Midbrain (tissue), 1 donor: Measurements from ENCODE around the gene FAM234B.

Experiments
- DNase-seq: peaks from one replicate; lab custom pipeline; 2025; lab: John Stamatoyannopoulos, UW

The FAM234B gene

DNA sequence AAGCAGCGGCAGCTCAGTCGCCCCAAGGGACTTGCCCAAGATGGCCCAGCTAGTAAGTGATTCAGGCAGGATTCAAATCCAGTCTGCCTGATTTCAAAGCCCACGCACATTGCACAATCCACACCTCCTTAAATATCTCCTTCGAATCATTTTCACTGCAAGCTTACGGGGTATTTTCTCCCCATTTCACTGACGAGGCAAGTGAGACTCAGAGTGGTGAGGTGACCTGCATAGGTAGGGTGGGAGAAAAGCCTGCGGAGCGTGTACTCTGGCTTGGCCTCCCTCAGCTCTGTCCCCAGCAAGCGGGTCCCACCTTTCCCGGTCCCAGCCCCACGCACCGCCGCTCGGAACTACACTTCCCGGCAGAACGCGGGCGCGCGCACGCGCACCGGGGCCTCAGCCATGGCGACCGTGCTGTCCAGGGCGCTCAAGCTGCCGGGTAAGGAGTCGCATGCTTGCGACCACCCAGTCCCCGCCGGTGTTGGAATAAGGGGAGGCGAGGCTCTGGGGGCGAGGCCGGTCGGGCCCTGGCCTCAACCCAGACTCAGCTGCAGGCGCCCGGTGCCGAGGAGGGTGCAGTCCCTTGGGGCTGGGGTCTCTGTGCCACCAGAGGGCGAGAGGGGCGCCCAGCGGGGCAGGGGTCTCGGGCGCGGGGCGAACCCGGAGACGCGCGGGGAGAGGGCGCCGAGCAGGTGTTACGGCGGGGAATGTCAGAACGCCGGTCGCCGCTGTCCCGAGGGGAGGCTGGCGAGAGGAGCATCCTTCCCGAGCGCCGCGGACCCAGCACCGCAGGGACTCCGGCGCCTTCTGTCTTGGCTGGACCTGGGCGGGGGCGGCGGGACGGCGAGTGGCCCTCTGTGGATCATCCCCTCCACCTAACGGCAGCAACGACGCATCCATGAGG lies at the start of gene FAM234B:
Gene FAM234B (plus strand): TSS at position 380 of the 904 bp plus-strand sequence. CDS start 23 bp downstream, at position 403.
- DNase-seq: peak; percentile 87

- DNase-seq: no peak
These were observed 49.1 kb upstream of the FAM234B start for GRCh38 chr12:12995088-12995487.

- DNase-seq: no peak
These were observed 48.0 kb upstream of the FAM234B start for GRCh38 chr12:12996209-12996608.

GRCh38 chr12:12997156-12997555 lies 47.0 kb upstream of the FAM234B start:
- no peak for DNase-seq

- no peak for DNase-seq
These were observed 46.4 kb upstream of the FAM234B start for GRCh38 chr12:12997734-12998133.

DNA sequence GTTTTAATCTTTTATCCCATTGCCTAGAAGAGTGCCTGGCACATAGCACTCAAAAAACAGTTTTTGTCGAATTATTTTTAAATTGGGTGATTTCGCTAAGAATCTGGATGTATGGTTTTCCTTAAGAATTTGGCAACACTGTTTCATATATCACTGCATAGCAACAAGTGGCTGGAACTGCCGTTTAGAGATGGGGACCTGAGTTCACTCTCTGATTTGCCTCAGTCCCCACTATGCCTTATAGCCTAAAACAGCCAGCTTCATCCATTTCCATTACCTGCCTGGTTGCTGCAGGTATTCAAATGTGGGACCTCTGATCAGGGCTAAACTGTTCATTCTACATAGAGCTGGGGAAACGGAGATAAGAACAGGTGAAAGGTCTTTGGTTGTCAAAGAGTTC lies 45.9 kb upstream of the FAM234B start:
- DNase-seq: no peak

DNA sequence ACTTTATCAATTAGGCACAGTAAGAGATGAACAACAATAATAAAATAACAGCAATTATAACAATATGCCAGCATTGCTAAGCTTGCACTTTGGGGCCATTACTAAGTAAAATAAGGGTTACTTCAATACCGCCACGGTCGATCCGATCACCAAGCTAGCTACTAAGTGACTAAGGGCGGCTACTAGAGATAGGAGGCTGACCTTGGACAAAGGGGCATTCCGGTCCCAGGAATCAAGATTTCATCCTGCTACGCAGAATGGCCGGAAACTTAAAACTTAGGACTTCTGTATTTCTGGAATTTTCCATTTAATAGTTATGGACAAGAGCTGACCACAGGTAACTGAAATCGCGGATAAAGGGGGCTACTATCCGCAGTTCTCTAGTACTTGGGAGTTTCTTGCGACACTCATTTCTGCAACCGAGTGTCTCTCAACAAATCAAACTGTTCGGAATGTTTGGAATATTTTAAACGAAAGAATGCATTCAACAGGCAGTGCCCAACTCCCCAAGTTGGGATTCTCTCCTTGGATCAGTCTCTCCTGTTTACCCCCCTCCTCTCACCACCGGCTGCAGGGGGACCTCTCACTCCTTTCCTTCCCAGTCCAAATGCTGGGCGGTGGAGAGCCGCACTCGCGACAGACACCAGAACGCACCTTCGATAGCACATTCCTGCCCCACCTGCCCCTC lies 44.8 kb upstream of the FAM234B start:
- DNase-seq: peak; percentile 43

DNA sequence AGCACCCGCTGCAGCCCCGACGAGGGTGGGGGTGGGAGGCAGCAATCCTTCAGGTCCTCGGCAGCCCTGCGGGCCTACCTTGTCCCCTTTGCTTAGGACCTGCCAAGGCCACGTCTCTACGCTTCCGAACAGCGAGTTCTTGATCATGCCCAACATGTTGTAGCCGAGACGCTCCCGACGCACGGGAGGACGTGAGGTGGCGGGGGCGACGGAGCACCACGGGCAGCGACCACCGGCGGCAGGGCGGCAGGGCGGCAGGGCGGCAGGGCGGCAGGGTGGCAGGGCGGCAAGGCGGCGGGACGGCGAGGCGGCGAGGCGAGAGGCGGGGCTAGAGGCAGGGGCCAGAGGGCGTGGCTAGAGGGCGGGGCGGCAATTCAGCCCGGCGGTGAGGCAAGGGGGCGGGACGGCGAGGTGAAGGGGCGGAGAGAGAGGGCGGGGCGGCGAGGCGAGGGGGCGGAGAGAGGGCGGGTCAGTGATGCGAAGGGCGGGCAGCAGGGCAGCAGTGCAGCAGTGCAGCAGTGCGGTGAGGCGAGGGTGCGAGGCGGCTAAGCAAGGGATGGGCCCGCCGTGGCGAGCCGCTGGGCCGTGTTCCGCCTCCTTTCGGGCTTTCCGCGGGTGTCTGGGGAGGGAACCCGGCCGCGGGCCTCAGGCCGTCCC lies 44.1 kb upstream of the FAM234B start, which contains the start of gene HEBP1:
Gene HEBP1 (minus strand): TSS at position 307 of the 657 bp plus-strand sequence. CDS start 151 bp downstream, at position 156.
- DNase-seq: peak; percentile 96

DNA sequence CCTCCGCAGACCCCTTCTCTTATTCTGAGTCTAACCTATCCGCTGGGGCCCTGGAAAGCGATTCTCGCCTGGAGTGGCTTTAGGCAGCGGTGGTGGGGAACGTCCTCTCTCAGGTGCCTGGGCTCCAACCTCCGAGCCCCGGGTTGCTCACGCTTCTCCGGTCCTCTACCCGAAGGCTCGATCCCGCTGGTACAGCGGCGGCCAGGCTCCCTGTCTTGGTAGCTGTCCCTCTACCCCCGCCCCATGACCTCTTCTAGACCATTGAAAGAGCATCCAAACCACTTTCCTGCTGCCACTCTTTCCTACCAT lies 43.6 kb upstream of the FAM234B start:
- no peak for DNase-seq

- DNase-seq: peak; percentile 81
These were observed 43.0 kb upstream of the FAM234B start for GRCh38 chr12:13000925-13001774.

DNA sequence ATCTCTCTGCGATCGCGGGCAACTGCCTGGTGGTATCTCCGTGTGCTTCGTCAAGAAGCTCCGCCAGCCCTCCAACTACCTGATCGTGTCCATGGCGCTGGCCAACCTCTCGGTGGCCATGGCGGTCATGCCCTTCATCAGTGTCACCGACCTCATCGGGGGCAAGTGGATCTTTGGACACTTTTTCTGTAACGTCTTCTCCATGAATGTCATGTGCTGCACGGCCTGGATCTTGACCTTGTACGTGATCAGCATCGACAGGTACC lies 42.5 kb upstream of the FAM234B start:
- no peak for DNase-seq

DNA sequence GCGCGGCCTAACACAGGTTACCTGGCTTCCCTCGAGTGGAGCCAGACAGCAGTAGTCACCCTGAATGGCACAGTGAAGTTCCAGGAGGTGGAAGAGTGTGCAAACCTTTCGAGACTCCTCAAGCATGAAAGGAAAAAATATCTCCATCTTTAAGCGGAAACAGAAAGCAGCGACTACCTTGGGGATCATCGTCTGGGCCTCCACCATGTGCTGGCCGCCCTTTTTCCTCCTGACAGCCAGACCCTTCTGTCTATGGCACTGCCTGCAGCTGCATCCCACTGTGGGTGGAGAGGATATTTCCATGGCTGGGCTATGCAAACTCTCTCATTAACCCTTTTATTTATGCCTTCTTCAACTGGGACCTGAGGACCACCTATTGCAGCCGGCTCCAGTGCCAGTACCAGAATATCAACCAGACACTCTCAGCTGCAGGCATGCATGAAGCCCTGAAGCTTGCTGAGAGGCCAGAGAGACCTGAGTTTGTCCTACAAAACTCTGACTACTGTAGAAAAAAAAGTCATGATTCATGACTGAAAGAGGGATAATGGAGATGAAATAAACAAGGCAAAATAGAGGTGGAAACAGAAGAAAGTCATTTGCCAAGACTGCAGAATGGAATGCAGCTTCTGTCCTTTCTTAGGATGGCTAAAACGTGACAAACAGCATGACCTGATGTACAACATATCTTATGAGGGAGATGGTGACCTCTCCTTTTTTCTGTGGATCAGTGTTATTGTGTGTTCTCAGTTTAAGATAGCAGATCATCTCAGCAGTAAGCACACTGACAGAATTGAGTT lies 41.7 kb upstream of the FAM234B start:
- DNase-seq: no peak

DNA sequence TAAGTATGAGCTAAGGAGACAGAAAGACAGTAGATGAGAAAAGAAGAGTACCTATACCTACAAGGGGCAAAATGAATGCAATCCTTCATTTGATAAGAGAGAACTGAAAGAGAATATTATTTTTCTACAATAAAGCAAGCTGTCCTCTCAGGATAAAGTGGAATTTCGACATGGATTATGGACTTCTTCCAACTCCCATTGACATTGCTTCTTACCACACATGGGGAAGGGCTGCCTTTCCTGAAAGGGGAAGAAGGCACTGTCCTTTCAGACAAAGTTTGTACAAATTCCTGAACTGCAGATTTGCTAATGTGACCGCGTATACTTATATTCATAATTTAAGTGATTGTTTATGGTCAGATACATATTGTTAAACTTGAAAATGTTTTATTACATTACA lies 39.8 kb upstream of the FAM234B start:
- DNase-seq: no peak

- no peak for DNase-seq
These were observed 39.2 kb upstream of the FAM234B start for GRCh38 chr12:13004986-13005385.

DNA sequence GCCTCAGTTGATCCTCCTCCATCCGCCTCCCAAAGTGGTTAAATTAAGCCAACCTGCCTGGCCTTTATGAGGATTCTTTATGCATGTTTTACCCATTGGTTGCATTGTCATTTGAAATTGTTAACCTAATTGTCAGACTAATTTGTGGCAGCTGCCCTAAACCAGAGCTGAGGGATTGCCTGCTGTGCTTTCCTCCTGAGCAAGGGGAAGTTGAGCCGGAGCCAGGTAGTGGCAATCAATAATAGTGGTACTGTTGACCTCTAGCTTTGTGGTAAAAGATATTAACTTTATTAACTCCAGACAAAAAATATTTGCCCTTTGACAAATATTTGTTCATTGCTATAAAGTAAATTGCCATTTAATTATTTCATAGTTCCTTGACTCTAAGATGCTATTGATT lies 38.5 kb upstream of the FAM234B start:
- DNase-seq: no peak

- no peak for DNase-seq
These were observed 36.5 kb upstream of the FAM234B start for GRCh38 chr12:13007496-13008233.

- DNase-seq: no peak
These were observed 35.3 kb upstream of the FAM234B start for GRCh38 chr12:13008741-13009380.

DNA sequence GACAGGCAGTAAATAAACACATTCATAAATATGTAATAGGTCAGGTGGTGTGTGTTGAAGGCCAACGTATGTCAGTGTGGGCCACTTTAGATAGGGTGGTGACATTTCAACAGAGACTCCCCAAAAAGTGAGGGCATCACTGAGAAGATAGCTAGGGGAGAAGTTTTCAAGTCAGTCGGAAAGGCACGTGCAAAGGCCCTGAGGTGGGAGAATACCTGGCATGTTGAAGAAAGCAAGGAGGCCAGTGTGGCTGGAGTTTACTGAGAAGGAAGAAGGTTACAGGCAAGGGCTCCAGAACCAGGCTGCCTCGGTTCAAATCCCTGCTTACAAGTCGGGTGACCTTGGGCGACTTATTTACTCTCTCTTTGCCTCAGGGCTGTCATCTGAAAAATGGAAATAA lies 33.1 kb upstream of the FAM234B start:
- DNase-seq: no peak

- DNase-seq: no peak
These were observed 21.3 kb upstream of the FAM234B start for GRCh38 chr12:13022851-13023271.
